Measurements from ENCODE around the gene DAPP1. TPM values are rescaled to one million over a fixed set of nuclear protein-coding genes. Genes with fewer than 3 reads are reported as not detected.

DAPP1 gene
- total RNA-seq, 2 experiments from 2014 or later: 55.7 to 71.9 TPM

GRCh38 chr4:99885687-99886086 is 69.1 kb downstream of the DAPP1 start:
- Histone ChIP-seq H3K27ac (ENCODE audit: low read depth, low read length, poor library complexity, severe bottlenecking) (no peak overlapping the region), H3K4me2 (ENCODE audit: low read length) (no peak overlapping the region), H4K20me1 (ENCODE audit: insufficient read depth, low read length) (no peaks in the 10 kb centered on the region), H3K4me3 (ENCODE audit: low read depth, low read length, poor library complexity, severe bottlenecking) (no peak overlapping the region), H3K9me3 (ENCODE audit: low read length) (no peaks in the 10 kb centered on the region), H3K79me2 (ENCODE audit: insufficient read depth, low read depth, low read length) (peaks cover 5% of the 10 kb centered on the region; the same call in 1 of the 2 replicates), H3K9me2 (ENCODE audit: insufficient read depth, low read length) (no peaks in the 10 kb centered on the region), H2AFZ (ENCODE audit: low read length) (no peak overlapping the region), H3K36me3 (ENCODE audit: insufficient read depth, low read length) (peaks cover 51% of the 10 kb centered on the region), H3K4me1 (ENCODE audit: insufficient read depth, low read length, poor library complexity, severe bottlenecking) (no peaks in the 10 kb centered on the region)
- intact Hi-C loops (cut with micrococcal nuclease; ENCODE audit: unreplicated experiment): loop anchor here (1.0 kb wide), 2 partner anchors 77 to 322 kb away; no protein-coding TSS in a partner anchor
- no peak for DNase-seq (ENCODE audit: low spot score)
- no TSS peak for BruUV-seq (replicated peaks)
- TF ChIP-seq CTCF (conservative IDR thresholded peaks at IDR 0.05; ENCODE audit: low read length) (no peak), EZH2phosphoT487 (IDR thresholded peaks at IDR 0.05; ENCODE audit: borderline replicate concordance, low read depth, low read length) (no peak)
- CTCF ChIA-PET (ENCODE audit: unreplicated experiment): no interaction called here
- POLR2A ChIA-PET: interaction anchor here (0.6 kb wide), 1 partner anchor 55 kb away, joined by 3 read pairs; no protein-coding TSS in a partner anchor

- BruUV-seq (replicated peaks): no TSS peak
- Histone ChIP-seq H3K79me2 (ENCODE audit: insufficient read depth, low read depth, low read length) (peaks cover 10% of the 10 kb centered on the region; the same call in 1 of the 2 replicates), H3K9me3 (ENCODE audit: low read length) (no peaks in the 10 kb centered on the region), H3K9me2 (ENCODE audit: insufficient read depth, low read length) (no peaks in the 10 kb centered on the region), H4K20me1 (ENCODE audit: insufficient read depth, low read length) (no peaks in the 10 kb centered on the region), H3K4me3 (ENCODE audit: low read depth, low read length, poor library complexity, severe bottlenecking) (no peak overlapping the region), H3K4me2 (ENCODE audit: low read length) (no peak overlapping the region), H3K4me1 (ENCODE audit: insufficient read depth, low read length, poor library complexity, severe bottlenecking) (no peaks in the 10 kb centered on the region), H3K36me3 (ENCODE audit: insufficient read depth, low read length) (peaks cover 48% of the 10 kb centered on the region), H2AFZ (ENCODE audit: low read length) (no peak overlapping the region), H3K27ac (ENCODE audit: low read depth, low read length, poor library complexity, severe bottlenecking) (no peak overlapping the region)
- intact Hi-C loops (cut with micrococcal nuclease; ENCODE audit: unreplicated experiment): no loop called here
- ChIA-PET CTCF (ENCODE audit: unreplicated experiment) (no interaction called here), POLR2A (interaction anchor here (0.6 kb wide), 1 partner anchor 56 kb away, joined by 3 read pairs; no protein-coding TSS in a partner anchor)
- DNase-seq (ENCODE audit: low spot score): no peak
- TF ChIP-seq CTCF (conservative IDR thresholded peaks at IDR 0.05; ENCODE audit: low read length) (no peak), EZH2phosphoT487 (IDR thresholded peaks at IDR 0.05; ENCODE audit: borderline replicate concordance, low read depth, low read length) (no peak)
These were observed 69.5 kb downstream of the DAPP1 start for GRCh38 chr4:99886146-99886545.

GRCh38 chr4:99887837-99888236 is 71.2 kb downstream of the DAPP1 start:
- CTCF ChIA-PET (ENCODE audit: unreplicated experiment): no interaction called here
- peaks cover 40% of the 10 kb centered on the region; the same call in 1 of the 2 replicates for H3K36me3 ChIP-seq (ENCODE audit: insufficient read depth, low read length)
- DNase-seq (ENCODE audit: low spot score): no peak
- H3K4me1 ChIP-seq (ENCODE audit: insufficient read depth, low read length, poor library complexity, severe bottlenecking): peaks cover under 1% of the 10 kb centered on the region
- no peaks in the 10 kb centered on the region for H3K9me2 ChIP-seq (ENCODE audit: insufficient read depth, low read length)
- H3K9me3 ChIP-seq (ENCODE audit: low read length): no peaks in the 10 kb centered on the region
- H3K79me2 ChIP-seq (ENCODE audit: insufficient read depth, low read depth, low read length): peaks cover 23% of the 10 kb centered on the region; the same call in 1 of the 2 replicates
- H2AFZ ChIP-seq (ENCODE audit: low read length): no peak overlapping the region
- no TSS peak for BruUV-seq (replicated peaks)
- no peak overlapping the region for H3K4me2 ChIP-seq (ENCODE audit: low read length)
- H4K20me1 ChIP-seq (ENCODE audit: insufficient read depth, low read length): no peaks in the 10 kb centered on the region
- intact Hi-C loops (cut with micrococcal nuclease; ENCODE audit: unreplicated experiment): no loop called here
- TF ChIP-seq CTCF (conservative IDR thresholded peaks at IDR 0.05; ENCODE audit: low read length): no peak
- TF ChIP-seq EZH2phosphoT487 (IDR thresholded peaks at IDR 0.05; ENCODE audit: borderline replicate concordance, low read depth, low read length): no peak
- H3K27ac ChIP-seq (ENCODE audit: low read depth, low read length, poor library complexity, severe bottlenecking): no peak overlapping the region
- no peak overlapping the region for H3K4me3 ChIP-seq (ENCODE audit: low read depth, low read length, poor library complexity, severe bottlenecking)
- POLR2A ChIA-PET: no interaction called here
